NOMO-1 (cell line): ENCODE data around the gene PSMD13.
A peak's percentile ranks its signal among the peaks of the same experiment; 100 is the strongest.
"Not testable (repeated sequence)": the region's sequence is repeated elsewhere in the genome, so short reads cannot be mapped to it uniquely, and the experiment has no call there.

Experiments
- DNase-seq, 2 experiments: peaks; one replicate each; lab custom pipeline; 2025; ENCODE audit not compliant: unreplicated experiment in 2 of 2; lab: John Stamatoyannopoulos, UW

PSMD13 gene

DNA sequence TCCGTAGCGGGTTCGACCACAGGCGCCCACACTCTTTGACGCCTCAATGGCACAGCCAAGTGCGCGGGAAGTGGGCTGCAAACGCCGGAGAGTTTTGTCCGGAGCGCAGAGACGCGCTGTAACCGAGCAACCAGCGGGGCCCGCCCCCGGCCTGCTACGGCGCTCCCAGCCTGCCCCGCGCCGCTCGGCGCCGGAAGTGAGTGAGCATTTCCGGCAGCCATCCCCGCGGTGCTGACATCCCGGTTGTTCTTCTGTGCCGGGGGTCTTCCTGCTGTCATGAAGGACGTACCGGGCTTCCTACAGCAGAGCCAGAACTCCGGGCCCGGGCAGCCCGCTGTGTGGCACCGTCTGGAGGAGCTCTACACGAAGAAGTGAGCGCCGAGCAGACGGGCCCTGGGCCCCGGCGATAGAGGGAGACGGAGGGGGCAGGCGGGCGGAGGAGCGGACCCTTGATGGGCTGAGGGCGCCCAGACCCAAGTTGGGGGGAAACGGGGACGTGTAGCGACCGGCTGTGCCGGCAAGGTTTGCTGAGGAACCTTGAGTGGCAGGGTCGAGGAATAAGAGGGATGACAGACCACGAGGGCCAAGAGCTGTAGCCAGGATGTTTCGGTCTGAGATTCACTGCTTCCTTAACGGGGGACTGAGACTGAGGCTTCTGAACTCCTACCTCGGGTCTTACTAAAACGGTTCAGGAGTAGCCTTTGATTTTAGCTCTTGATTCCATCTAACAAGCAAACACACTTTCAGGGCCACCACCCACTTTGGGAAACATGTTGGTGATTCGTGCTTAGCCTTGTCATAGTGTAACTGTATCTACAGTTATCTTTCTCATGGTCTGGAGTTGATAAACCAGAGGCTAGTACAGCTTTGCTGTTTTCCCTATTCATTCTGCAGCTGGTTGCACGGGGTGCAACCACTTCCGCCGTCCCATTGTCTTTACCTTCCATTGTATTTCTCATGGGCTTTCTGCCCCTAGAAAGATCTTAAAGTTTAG, at the start of gene PSMD13:
Gene PSMD13, plus strand, starts transcription at position 203 of the 994 bp plus-strand sequence. Its CDS starts 74 bp downstream, at position 277.
- peak; percentile 81 to 82 for DNase-seq

DNA sequence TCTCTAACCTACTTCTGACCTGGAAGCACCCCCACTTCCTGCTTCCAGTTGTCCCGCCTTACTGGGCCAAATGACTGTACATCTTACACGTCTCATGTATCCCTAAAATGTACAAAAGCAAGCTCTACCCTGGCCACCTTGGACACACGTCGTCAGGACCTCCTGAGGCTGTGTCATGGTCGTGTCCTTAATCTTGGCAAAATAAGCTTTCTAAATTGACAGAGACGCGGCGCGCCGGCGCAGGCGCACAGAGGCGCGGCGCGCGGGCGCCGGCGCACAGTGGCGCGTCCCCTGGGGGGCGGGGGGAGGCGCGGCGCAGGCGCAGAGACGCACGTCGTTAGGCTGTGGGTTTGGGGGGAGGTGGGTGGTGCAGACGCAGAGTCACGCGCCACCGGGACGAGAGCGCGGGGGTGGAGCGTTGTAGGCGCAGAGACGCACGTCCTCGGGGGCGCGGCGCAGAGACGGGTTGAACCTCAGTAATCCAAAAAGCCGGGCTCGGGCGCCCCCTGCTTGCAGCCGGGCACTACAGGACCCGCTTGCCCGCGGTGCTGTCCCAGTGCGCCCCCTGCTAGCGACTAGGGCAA, 47.5 kb upstream of the PSMD13 start:
- DNase-seq = not testable (repeated sequence)

DNA sequence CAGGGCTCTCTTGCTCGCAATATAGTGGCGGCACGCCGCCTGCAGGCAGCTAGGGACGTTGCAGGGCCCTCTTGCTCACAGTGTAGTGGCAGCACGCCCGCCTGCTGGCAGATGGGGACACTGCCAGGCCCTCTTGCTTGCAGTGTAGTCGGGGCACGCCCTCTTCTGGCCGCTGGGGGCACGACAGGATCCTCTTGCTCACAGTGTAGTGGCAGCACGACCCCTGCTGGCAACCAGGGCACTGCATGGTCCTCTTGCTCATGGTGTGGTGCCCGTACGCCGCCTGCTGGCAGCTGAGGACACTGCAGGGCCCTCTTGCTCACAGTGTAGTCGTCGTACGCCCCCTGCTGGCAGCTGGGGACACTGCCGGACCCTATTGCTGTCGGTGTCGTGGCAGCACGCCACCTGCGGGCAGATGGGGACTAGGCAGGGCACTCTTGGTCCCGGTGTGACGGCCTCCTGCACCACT, 46.9 kb upstream of the PSMD13 start:
- DNase-seq = not testable (repeated sequence)

DNA sequence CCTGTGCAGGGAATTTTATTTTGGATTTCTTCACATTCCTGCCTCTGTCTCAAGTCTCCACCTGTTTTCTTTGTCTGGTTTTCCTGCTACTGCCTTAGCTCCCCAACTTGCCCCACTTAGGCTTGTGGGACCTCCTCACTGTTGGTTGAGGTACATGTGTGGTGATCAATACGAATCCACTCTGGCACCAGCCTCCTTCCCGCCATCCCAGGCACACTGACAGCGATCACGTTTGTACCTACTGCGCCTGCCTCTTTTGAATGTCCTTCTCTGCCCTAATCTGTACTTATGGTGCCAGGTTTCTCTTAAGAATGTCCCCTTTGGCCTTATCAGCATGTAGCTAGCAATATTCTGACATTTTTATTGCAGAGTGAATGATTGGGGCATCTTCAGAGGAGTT, 46.2 kb upstream of the PSMD13 start:
- DNase-seq = not testable (repeated sequence)

DNA sequence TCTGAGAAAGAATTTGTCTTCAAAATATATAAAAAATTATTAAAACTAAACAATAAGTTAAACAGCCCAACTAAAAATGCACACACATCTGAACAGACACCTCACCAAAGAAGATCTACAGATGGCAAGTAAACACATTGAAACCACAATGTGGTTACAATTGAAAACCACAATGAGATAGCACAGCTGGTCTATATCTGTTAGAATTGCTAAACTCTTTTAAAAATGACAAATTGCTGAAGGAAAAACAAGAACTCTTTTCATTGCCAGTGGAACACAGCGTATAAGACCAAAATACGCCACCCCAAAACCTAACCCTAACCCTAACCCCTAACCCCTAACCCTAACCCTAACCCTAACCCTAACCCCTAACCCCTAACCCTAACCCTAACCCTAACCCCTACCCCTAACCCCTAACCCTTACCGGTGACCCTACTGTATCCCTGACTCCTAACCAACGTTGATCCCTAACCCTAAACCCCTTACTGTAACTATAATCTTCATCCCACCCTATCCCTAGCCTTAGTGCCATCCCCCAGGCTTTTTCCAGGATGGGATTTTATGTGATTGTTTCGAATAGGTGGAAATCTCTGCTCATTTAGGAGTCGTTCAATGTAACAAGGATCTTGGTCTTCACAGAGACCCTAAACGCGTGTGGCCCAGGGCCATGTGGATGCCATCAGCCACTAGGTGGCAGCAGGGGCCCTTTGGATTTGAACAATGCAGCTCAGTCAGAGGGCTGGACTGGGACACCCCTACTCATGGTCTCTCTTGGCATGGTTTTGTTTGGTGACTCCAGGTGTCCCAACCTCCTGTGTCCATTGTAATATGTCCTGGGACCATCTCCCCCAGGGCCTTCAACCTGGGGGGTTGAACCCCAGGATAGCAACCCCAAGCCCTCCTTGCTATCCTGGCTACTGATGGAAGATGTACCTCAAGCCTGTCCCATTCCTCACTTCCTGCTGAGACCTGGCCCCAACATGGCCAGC, 45.0 kb upstream of the PSMD13 start:
- DNase-seq = not testable (repeated sequence)

DNA sequence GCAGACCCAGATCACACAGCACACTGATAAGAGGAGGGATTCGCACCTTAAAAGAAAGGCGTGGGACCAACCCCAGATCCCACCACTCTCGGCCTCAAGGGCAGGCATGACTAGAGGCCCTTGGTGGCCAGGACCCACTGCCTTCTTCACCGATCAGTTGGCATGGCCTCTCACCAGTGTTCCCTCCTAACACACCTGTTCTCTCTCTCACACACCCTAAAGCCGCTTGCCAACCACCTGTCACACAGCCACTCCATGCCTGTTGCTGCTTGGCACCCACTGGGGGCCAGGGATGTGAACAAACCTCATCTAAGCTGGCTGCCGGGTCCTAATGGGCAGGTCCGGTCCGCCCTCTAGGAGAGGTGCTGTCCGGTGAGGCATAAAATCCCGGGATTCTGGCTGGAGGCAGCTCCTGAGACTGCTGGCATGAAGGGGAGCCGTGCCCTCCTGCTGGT, 44.1 kb upstream of the PSMD13 start, which contains the start of gene SCGB1C1:
Gene SCGB1C1, plus strand, starts transcription at position 405 of the 455 bp plus-strand sequence. Its CDS starts 22 bp downstream, at position 427.
- DNase-seq = not testable (repeated sequence)

- DNase-seq = not testable (repeated sequence)
Measured at GRCh38 chr11:193481-193880, 43.3 kb upstream of the PSMD13 start.

GRCh38 chr11:196786-197731, 39.7 kb upstream of the PSMD13 start:
- no peak for DNase-seq

DNA sequence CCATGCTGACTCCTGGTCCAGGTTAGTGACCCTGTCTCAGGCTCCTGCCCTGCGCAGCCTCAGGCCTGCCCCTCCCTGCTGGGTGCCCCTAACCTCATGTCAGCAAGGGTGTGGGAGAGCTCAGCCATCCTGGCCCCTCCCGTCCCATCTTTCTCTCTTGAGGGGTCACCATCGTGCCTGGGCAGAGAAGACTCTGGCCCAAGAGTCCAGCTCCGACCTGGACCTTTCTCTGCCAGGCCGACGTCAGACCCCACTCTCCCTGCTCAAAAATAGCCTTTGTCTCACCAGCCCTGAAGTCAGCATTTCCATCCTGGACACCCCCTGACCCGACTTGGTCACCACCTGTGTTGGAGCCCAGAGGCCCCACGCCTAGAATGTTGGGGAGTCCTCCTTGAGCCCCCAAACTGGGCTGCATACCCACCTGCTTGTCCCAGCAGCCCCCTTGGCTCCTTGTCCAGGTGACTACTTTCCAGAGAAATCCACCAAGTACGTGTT, 39.0 kb upstream of the PSMD13 start:
- DNase-seq = no peak

- no peak for DNase-seq
Measured at GRCh38 chr11:198236-198806, 38.5 kb upstream of the PSMD13 start.

DNA sequence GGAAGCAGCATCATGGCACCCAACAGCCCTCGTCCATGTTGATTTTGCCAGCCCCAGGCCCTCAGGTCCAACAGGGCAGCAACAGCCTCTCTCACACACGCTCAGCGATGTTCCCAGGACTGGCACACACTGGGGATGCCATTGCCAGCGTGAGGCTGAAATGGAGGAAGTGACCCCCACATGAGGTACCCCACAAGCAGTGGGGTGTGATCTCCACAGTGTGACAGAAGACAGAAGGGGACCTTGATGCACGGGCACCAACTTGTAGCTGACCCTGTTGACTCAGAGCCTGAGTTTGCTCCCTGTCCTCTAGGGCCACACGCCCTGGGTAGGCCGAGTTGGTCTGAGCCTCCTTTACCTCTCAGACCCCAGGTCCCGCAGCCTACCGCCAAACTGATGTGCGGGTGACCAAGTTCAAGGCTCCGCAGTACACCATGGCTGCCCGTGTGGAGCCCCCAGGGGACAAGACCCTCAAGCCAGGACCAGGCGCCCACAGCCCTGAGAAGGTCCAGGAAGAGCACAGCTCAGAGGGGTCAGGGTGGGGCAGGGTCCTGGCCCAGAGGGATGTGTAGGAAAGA, 37.7 kb upstream of the PSMD13 start:
- no peak for DNase-seq

GRCh38 chr11:199782-200181, 37.0 kb upstream of the PSMD13 start:
- DNase-seq = no peak

DNA sequence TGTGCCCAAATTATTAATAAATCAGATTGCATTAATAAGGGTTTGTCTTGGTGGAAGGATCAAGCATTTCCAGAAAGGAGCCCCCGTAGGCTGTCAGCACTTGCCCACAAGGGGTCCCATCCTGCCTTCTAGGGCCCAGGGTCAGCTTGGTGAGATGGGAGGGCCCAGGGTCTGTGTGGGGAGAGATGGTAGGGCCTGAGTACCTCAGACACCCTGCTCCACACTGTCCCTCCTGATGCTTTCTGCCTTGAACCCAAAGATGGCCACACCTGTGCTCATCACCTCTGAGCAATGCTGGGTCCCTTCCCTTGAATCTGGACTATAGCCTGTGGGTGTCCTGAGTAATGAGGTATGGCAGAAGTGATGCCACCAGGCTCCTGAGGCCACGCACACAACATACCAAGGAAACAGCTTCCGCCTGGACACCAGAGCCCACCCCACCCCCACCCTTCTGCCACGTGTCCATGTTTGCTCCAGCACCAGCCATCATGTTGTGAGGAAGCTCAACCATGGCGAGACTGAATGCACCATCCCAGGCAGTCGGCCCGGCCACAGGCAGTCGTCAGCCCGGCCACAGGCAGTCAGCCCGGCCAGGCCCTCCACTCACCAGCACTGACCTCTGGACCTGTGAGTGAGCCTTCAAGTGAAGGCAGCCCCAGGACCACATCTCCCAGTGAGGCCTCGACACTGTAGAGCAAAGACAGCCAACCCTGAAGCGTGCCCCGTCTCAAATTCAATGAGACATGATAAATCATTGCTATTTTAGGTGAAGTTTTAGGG, 36.4 kb upstream of the PSMD13 start:
- DNase-seq = no peak

DNA sequence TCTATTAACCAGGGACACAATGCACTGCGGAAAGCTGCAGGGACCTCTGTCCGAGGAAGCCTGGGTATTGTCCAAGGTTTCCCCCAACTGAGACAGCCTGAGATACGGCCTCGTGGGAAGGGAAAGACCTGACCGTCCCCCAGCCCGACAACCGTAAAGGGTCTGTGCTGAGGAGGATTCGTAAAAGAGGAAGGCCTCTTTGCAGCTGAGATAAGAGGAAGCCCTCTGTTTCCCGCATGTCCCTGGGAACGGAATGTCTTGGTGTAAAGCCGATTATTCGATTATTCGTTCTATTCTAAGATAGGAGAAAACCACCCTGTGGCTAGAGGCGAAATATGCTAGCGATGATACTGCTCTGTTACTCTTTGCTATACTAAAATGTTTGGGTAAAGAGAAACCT, 34.8 kb upstream of the PSMD13 start:
- DNase-seq = no peak

DNA sequence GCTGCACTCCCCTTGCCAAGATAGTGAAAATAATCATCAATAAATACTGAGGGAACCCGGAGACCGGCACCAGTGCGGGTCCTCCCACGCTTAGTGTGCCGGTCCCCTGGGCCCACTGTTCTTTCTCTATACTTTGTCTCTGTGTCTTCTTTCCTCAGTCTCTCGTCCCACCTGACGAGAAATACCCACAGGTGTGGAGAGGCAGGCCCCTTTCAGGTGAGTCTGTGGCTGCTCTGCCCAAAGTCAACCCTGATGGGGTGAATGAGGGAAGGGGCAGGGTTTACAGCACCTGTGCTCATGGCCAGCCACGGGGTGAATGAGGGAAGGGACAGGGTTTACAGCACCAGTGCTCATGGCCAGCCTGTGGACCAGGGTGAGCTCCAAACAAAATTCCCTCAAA, 34.3 kb upstream of the PSMD13 start:
- DNase-seq = no peak

- DNase-seq = no peak
Measured at GRCh38 chr11:203056-203944, 33.5 kb upstream of the PSMD13 start.
